OCI-LY7 (cell line): ENCODE results near the gene OPHN1. TPM values are rescaled to one million over a fixed set of nuclear protein-coding genes. Genes with fewer than 3 reads are reported as not detected.

Experiments used
- BruUV-seq: library from RNA; stranded (reverse); fragments of 400-500 nt; replicated peaks from 2 replicates; lab custom pipeline; 2021; lab: Mats Ljungman, UMichigan
- CTCF ChIA-PET: fragments of 300-600 bp; sonication (Branson Sonifier 250); formaldehyde crosslinking; loops from one replicate; lab custom pipeline; 2022; ENCODE audit warnings: antibody characterized with exemption; ENCODE audit not compliant: unreplicated experiment; lab: Charles Lee
- POLR2A ChIA-PET: fragments of 300-600 bp; sonication (Branson Sonifier 250); formaldehyde crosslinking; loops from one replicate; lab custom pipeline; 2022; ENCODE audit warnings: antibody characterized with exemption; lab: Charles Lee
- DNase-seq: peaks from one replicate; pipeline ENCODE4 v3.0.0-alpha.2; 2015; ENCODE audit warnings: low spot score
- H2AFZ ChIP-seq: fragments of 200-600 bp; sonication (generic), shearing (Covaris generic); 2 replicates; pipeline ENCODE4 v1.6.1; 2014; ENCODE audit warnings: mild to moderate bottlenecking, antibody characterized with exemption, low read length, moderate library complexity
- H3K27ac ChIP-seq: fragments of 200-600 bp; sonication (generic); 2 replicates; pipeline ENCODE4 v1.5.1; 2014; ENCODE audit warnings: mixed run types, low read depth, mild to moderate bottlenecking, moderate library complexity, low read length, inconsistent platforms; ENCODE audit not compliant: poor library complexity, severe bottlenecking
- H3K36me3 ChIP-seq: fragments of 200-600 bp; sonication (generic); 2 replicates; pipeline ENCODE4 v1.6.1; 2014; ENCODE audit warnings: mild to moderate bottlenecking, antibody characterized with exemption, low read length, moderate library complexity, mixed read lengths; ENCODE audit not compliant: insufficient read depth
- H3K4me1 ChIP-seq: fragments of 200-600 bp; sonication (generic); 2 replicates; pipeline ENCODE4 v1.5.1; 2014; ENCODE audit warnings: mild to moderate bottlenecking, low read length; ENCODE audit not compliant: insufficient read depth, poor library complexity, severe bottlenecking
- H3K4me2 ChIP-seq: fragments of 200-600 bp; sonication (generic); 2 replicates; pipeline ENCODE4 v1.6.1; 2014; ENCODE audit warnings: mild to moderate bottlenecking, low read length
- H3K4me3 ChIP-seq: fragments of 200-600 bp; sonication (generic); 2 replicates; pipeline ENCODE4 v1.5.1; 2014; ENCODE audit warnings: mild to moderate bottlenecking, low read depth, low read length; ENCODE audit not compliant: poor library complexity, severe bottlenecking
- H3K79me2 ChIP-seq: fragments of 200-600 bp; sonication (generic); 2 replicates; pipeline ENCODE4 v1.6.1; 2016; ENCODE audit warnings: low read depth, mild to moderate bottlenecking, low read length, moderate library complexity, mixed read lengths; ENCODE audit not compliant: insufficient read depth
- H3K9me2 ChIP-seq: fragments of 200-600 bp; sonication (generic); 2 replicates; pipeline ENCODE4 v1.6.1; 2016; ENCODE audit warnings: mild to moderate bottlenecking, low read length, mixed read lengths; ENCODE audit not compliant: insufficient read depth
- H3K9me3 ChIP-seq: fragments of 200-600 bp; sonication (generic); 2 replicates; pipeline ENCODE4 v1.6.1; 2014; ENCODE audit warnings: mild to moderate bottlenecking, mixed run types, low read length, mixed read lengths
- H4K20me1 ChIP-seq: fragments of 200-600 bp; sonication (generic); 2 replicates; pipeline ENCODE4 v1.6.1; 2014; ENCODE audit warnings: mild to moderate bottlenecking, antibody characterized with exemption, low read length, moderate library complexity, mixed read lengths; ENCODE audit not compliant: insufficient read depth
- CTCF ChIP-seq: fragments of 200-600 bp; sonication (generic); conservative IDR thresholded peaks from 2 replicates; pipeline ENCODE4 v1.5.1; 2014; ENCODE audit warnings: mild to moderate bottlenecking, antibody characterized with exemption, low read length, moderate library complexity, mixed read lengths
- EZH2phosphoT487 ChIP-seq: fragments of 200-600 bp; sonication (generic); IDR thresholded peaks from 2 replicates; pipeline ENCODE4 v1.6.1; 2018; ENCODE audit warnings: low read depth, borderline replicate concordance, mild to moderate bottlenecking, mixed run types, antibody characterized with exemption, low read length, moderate library complexity, mixed read lengths
- intact Hi-C: fragments of 100-400 bp; cut with micrococcal nuclease; formaldehyde crosslinking; loops from one replicate; pipeline ENCODE4 v1.10.0; 2022; ENCODE audit not compliant: unreplicated experiment
- total RNA-seq, 2 experiments: library from RNA; depleted of rRNA in 1 of 2; stranded (reverse); fragments of >200 nt in 1 of 2; shearing (Covaris generic) in 1 of 2; gene quantifications; 2 replicates each; pipeline ENCODE4 v1.2.3, GENCODE V29; 2014 to 2022

OPHN1 gene
- total RNA-seq, 2 experiments from 2014 or later, result not detected

DNA sequence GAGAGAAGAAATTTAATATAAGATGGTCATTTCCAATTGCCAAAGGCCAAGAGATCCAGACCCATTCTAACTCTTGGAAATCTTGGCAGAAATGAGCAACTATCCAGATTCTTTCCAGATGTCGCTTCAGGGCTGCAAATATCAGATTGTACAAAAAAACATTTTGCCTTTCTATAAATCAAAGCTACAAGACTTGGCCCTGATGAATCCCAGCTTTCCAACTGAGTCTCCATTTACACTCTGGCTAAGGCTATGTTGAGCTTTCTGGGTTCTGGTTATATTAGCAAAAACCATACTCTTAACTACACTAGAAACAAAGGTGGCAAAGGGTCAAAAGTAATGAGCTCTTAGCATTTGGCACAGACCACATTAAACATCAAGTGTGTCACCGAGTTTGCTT is 345.8 kb downstream of the OPHN1 start:
- TF ChIP-seq CTCF (no peak), EZH2phosphoT487 (no peak)
- no peak overlapping the region for H3K4me2 ChIP-seq
- no peak overlapping the region for H3K4me3 ChIP-seq
- intact Hi-C loops, result no loop called here
- no peaks in the 10 kb centered on the region for H3K9me3 ChIP-seq
- ChIA-PET CTCF (no interaction called here), POLR2A (no interaction called here)
- H3K27ac ChIP-seq, result no peak overlapping the region
- H2AFZ ChIP-seq, result no peak overlapping the region
- BruUV-seq, result no TSS peak
- no peaks in the 10 kb centered on the region for H3K9me2 ChIP-seq
- H3K4me1 ChIP-seq, result no peaks in the 10 kb centered on the region
- H4K20me1 ChIP-seq, result no peaks in the 10 kb centered on the region
- no peak for DNase-seq
- H3K36me3 ChIP-seq, result no peaks in the 10 kb centered on the region
- no peaks in the 10 kb centered on the region for H3K79me2 ChIP-seq

- Histone ChIP-seq H3K9me3 (no peaks in the 10 kb centered on the region), H3K4me1 (no peaks in the 10 kb centered on the region), H3K36me3 (no peaks in the 10 kb centered on the region), H4K20me1 (no peaks in the 10 kb centered on the region), H2AFZ (no peak overlapping the region), H3K4me2 (no peak overlapping the region), H3K9me2 (no peaks in the 10 kb centered on the region), H3K4me3 (no peak overlapping the region), H3K79me2 (no peaks in the 10 kb centered on the region), H3K27ac (no peak overlapping the region)
- intact Hi-C loops, result no loop called here
- TF ChIP-seq CTCF (no peak), EZH2phosphoT487 (no peak)
- no TSS peak for BruUV-seq
- CTCF ChIA-PET, result no interaction called here
- POLR2A ChIA-PET, result no interaction called here
- no peak for DNase-seq
Observed at GRCh38 chrX:68086709-68087108, 346.6 kb downstream of the OPHN1 start.

DNA sequence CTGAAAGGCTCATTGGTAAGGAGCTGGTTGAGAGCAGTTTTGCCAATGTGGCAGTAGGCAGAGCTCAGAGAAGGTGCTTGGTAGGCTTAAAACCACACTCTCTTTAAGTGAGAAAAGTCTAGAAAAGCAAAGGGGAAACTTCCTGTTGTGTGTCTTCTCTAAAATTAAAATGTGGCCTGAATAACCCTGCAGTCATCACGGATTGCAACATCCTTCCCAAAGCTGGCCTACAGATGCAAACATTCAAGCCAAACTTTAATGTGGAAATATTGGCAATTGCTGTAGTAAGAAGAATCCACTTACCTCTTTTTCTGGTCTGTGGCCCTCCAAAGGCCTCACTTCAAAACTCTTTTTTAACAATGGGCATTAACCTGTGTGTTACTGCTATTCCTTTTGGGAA is 348.5 kb downstream of the OPHN1 start:
- no peaks in the 10 kb centered on the region for H3K36me3 ChIP-seq
- no peak overlapping the region for H3K4me3 ChIP-seq
- ChIA-PET POLR2A (no interaction called here), CTCF (no interaction called here)
- no peak overlapping the region for H2AFZ ChIP-seq
- H3K4me2 ChIP-seq, result no peak overlapping the region
- no peak overlapping the region for H3K27ac ChIP-seq
- no peaks in the 10 kb centered on the region for H3K79me2 ChIP-seq
- no peak for TF ChIP-seq EZH2phosphoT487
- no peak for TF ChIP-seq CTCF
- no peaks in the 10 kb centered on the region for H4K20me1 ChIP-seq
- no peaks in the 10 kb centered on the region for H3K9me3 ChIP-seq
- H3K4me1 ChIP-seq, result no peaks in the 10 kb centered on the region
- H3K9me2 ChIP-seq, result no peaks in the 10 kb centered on the region
- DNase-seq, result no peak
- intact Hi-C loops, result no loop called here
- BruUV-seq, result no TSS peak
